GM12865 (cell line): Measurements from ENCODE around the gene DOCK2.
"Not testable (repeated sequence)": the region's sequence is repeated elsewhere in the genome, so short reads cannot be mapped to it uniquely, and the experiment has no call there.

ENCODE experiments used
- DNase-seq: peaks from one replicate; pipeline ENCODE4 v3.0.0; 2010; ENCODE audit warnings: low read depth
- H3K4me3 ChIP-seq: 2 replicates; pipeline ENCODE4 v1.5.1; 2011; ENCODE audit warnings: mild to moderate bottlenecking, low read depth, low read length, control low read depth
- CTCF ChIP-seq: IDR thresholded peaks from 2 replicates; pipeline ENCODE4 v1.5.1; 2011; ENCODE audit warnings: low read length, control low read depth, low read depth, inconsistent platforms; ENCODE audit not compliant: insufficient read depth; ENCODE audit errors: missing control alignments

Gene DOCK2

GRCh38 chr5:169758886-169759285 lies 121.8 kb downstream of the DOCK2 start:
- no peak overlapping the region for H3K4me3 ChIP-seq
- no peak for DNase-seq
- TF ChIP-seq CTCF, result no peak

GRCh38 chr5:169760229-169760628 lies 123.2 kb downstream of the DOCK2 start:
- no peak for TF ChIP-seq CTCF
- H3K4me3 ChIP-seq, result no peak overlapping the region
- DNase-seq, result no peak

GRCh38 chr5:169762338-169763095 lies 125.4 kb downstream of the DOCK2 start:
- no peak for TF ChIP-seq CTCF
- no peak for DNase-seq

GRCh38 chr5:169763376-169764017 lies 126.4 kb downstream of the DOCK2 start:
- TF ChIP-seq CTCF, result no peak
- peak; percentile 49 for DNase-seq
- H3K4me3 ChIP-seq, result no peak overlapping the region

More at GRCh38 chr5:169762338-169763095, 125.4 kb downstream of the DOCK2 start:
- H3K4me3 ChIP-seq, result no peak overlapping the region

- no peak for TF ChIP-seq CTCF
- DNase-seq, result no peak
- H3K4me3 ChIP-seq, result no peak overlapping the region
Measured at GRCh38 chr5:169764018-169764378, 126.9 kb downstream of the DOCK2 start.

- no peak for TF ChIP-seq CTCF
- H3K4me3 ChIP-seq, result no peak overlapping the region
- no peak for DNase-seq
Measured at GRCh38 chr5:169765176-169765996, 128.3 kb downstream of the DOCK2 start.

- H3K4me3 ChIP-seq, result not testable (repeated sequence)
- DNase-seq, result peak; percentile 23
Measured at GRCh38 chr5:169766943-169767342, 129.9 kb downstream of the DOCK2 start.
